NT2/D1 (cell line): Measurements from ENCODE around the gene CD96.

Source experiments
- SUZ12 ChIP-seq: IDR thresholded peaks from 2 replicates; pipeline ENCODE4 v1.6.1; 2011; ENCODE audit not compliant: insufficient read length, insufficient read depth; ENCODE audit errors: extremely low read depth
- YY1 ChIP-seq: IDR thresholded peaks from 2 replicates; pipeline ENCODE4 v1.6.1; 2011; ENCODE audit not compliant: insufficient read length, insufficient read depth
- ZNF274 ChIP-seq: IDR thresholded peaks from 2 replicates; pipeline ENCODE4 v1.6.1; 2011; ENCODE audit warnings: mild to moderate bottlenecking, low read depth, low read length

GRCh38 chr3:111676211-111677006 is 134.4 kb downstream of the CD96 start:
- TF ChIP-seq YY1 (no peak), ZNF274 (no peak), SUZ12 (no peak)
